ENCODE measurements around the gene CCHCR1.

Gene CCHCR1

GRCh38 chr6:31112478-31112877, 45.1 kb downstream of the CCHCR1 start, which contains the start of gene C6orf15:
TSS of gene C6orf15 (minus strand) at chr6:31112575. CDS start at chr6:31112555, 20 bp downstream.
- FAIRE-seq (no peak), DNase-seq (ENCODE audit: insufficient read length, low spot score) (no peak)
- TF ChIP-seq POLR2AphosphoS5 (IDR thresholded peaks at IDR 0.05; ENCODE audit: low read depth, low read length) (no peak), POU2F2 (IDR thresholded peaks at IDR 0.05; ENCODE audit: low read depth, low read length) (no peak), SPI1 (IDR thresholded peaks at IDR 0.05; ENCODE audit: low read depth, low read length) (no peak), TAF1 (IDR thresholded peaks at IDR 0.05; ENCODE audit: low read depth, low read length) (no peak), PAX5 (IDR thresholded peaks at IDR 0.05; ENCODE audit: insufficient read depth, low read length, severe bottlenecking) (no peak), POLR2A (IDR thresholded peaks at IDR 0.05; ENCODE audit: low read depth, low read length) (no peak)

DNA sequence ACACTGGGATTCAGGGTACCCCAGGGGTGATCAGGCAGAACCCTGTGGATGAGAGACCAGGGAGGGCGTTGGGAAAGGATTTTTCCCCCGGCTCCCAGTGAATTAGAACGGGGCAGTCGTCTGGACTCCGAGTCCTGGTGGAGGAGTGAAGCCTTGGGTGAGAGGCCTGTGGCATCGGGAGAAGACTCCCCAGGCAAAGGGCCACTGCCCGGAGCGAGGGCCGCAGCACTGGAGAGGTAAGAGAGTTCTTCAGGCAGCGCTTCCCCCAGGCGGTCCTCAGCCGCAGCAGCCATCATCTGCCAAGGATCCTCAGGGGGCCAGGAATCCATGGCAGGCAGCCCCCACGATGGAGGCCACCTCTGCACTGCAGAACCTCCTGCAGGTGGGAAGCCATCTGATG, 45.9 kb downstream of the CCHCR1 start:
- no peak for FAIRE-seq
- no peak for TF ChIP-seq POLR2A (IDR thresholded peaks at IDR 0.05; ENCODE audit: low read depth, low read length)
- no peak for TF ChIP-seq PAX5 (IDR thresholded peaks at IDR 0.05; ENCODE audit: insufficient read depth, low read length, severe bottlenecking)
- TF ChIP-seq POLR2AphosphoS5 (IDR thresholded peaks at IDR 0.05; ENCODE audit: low read depth, low read length), result no peak
- TF ChIP-seq TAF1 (IDR thresholded peaks at IDR 0.05; ENCODE audit: low read depth, low read length), result no peak
- TF ChIP-seq POU2F2 (IDR thresholded peaks at IDR 0.05; ENCODE audit: low read depth, low read length), result no peak
- TF ChIP-seq SPI1 (IDR thresholded peaks at IDR 0.05; ENCODE audit: low read depth, low read length), result no peak
- no peak for DNase-seq (ENCODE audit: insufficient read length, low spot score)

GRCh38 chr6:31110825-31111582, 46.6 kb downstream of the CCHCR1 start:
- no peak for FAIRE-seq
- DNase-seq (ENCODE audit: insufficient read length, low spot score), result no peak
- TF ChIP-seq TAF1 (IDR thresholded peaks at IDR 0.05; ENCODE audit: low read depth, low read length) (no peak), SPI1 (IDR thresholded peaks at IDR 0.05; ENCODE audit: low read depth, low read length) (no peak), POLR2AphosphoS5 (IDR thresholded peaks at IDR 0.05; ENCODE audit: low read depth, low read length) (no peak), POLR2A (IDR thresholded peaks at IDR 0.05; ENCODE audit: low read depth, low read length) (no peak), POU2F2 (IDR thresholded peaks at IDR 0.05; ENCODE audit: low read depth, low read length) (no peak), PAX5 (IDR thresholded peaks at IDR 0.05; ENCODE audit: insufficient read depth, low read length, severe bottlenecking) (no peak)

DNA sequence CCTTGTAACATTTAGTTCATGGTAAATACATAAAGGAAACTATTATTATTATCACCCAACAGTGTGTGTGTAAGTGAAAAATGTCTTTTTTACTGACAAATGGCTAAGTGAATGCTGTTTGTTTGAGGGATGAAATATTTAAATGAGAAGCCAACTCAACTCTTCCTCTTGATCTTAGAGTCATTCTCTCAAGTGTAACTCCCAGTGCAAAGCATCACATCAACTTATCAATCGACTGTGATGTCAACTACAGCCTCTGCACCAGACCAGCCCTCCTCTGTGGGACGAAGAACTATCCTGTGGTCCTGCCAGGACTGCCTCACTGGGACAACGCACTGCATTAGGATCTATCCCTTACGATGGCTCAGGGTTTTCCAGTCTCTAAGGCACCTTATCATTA, 50.5 kb downstream of the CCHCR1 start:
- no peak for TF ChIP-seq SPI1 (IDR thresholded peaks at IDR 0.05; ENCODE audit: low read depth, low read length)
- no peak for TF ChIP-seq TAF1 (IDR thresholded peaks at IDR 0.05; ENCODE audit: low read depth, low read length)
- no peak for TF ChIP-seq PAX5 (IDR thresholded peaks at IDR 0.05; ENCODE audit: insufficient read depth, low read length, severe bottlenecking)
- TF ChIP-seq POU2F2 (IDR thresholded peaks at IDR 0.05; ENCODE audit: low read depth, low read length), result no peak
- no peak for TF ChIP-seq POLR2A (IDR thresholded peaks at IDR 0.05; ENCODE audit: low read depth, low read length)
- TF ChIP-seq POLR2AphosphoS5 (IDR thresholded peaks at IDR 0.05; ENCODE audit: low read depth, low read length), result no peak
- DNase-seq (ENCODE audit: insufficient read length, low spot score) (no peak), FAIRE-seq (no peak)

DNA sequence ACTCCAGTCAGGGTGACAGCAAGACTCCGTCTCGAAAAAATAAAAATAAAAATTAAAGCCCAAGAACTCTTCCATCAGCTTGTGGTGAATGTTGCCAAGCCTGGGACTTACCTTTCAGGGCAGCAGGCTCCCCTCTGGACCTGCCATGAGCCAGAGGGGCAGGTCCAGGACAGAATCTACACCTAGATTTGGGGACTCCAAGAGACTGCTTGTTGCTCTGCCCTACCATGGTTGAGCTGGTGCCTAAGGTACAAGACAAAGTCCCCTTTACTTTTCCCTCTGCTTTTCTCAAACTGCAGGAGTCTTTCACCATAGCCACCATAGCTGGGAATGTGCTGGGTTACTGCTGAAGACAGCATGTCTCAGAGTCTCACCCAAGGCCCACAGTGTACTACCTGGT, 54.5 kb downstream of the CCHCR1 start:
- no peak for TF ChIP-seq POLR2AphosphoS5 (IDR thresholded peaks at IDR 0.05; ENCODE audit: low read depth, low read length)
- TF ChIP-seq POU2F2 (IDR thresholded peaks at IDR 0.05; ENCODE audit: low read depth, low read length), result no peak
- no peak for TF ChIP-seq POLR2A (IDR thresholded peaks at IDR 0.05; ENCODE audit: low read depth, low read length)
- TF ChIP-seq SPI1 (IDR thresholded peaks at IDR 0.05; ENCODE audit: low read depth, low read length), result no peak
- no peak for FAIRE-seq
- DNase-seq (ENCODE audit: insufficient read length, low spot score), result no peak

DNA sequence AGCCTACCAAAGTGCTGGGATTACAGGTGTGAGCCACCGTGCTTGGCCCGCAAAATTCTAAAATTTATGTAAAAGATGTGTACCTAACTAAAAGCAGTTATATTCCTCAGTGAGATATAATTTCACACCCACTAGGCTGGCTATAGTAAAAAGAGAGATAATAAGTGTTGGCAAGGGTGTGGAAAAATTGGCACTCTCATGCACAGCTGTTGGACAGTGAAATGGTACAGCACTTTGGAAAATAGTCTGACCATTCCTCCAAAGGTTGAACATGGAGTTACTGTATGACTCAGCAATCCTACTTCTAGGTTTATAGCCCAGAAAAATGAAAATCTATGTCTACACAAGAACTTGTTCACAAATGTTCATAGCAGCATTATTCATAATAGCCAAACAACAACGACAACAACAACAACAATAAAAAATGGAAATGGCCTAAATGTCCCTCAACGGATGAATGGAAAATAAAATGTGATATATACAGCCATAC, 59.1 kb downstream of the CCHCR1 start:
- no peak for TF ChIP-seq POU2F2 (IDR thresholded peaks at IDR 0.05; ENCODE audit: low read depth, low read length)
- TF ChIP-seq PAX5 (IDR thresholded peaks at IDR 0.05; ENCODE audit: insufficient read depth, low read length, severe bottlenecking), result no peak
- TF ChIP-seq POLR2A (IDR thresholded peaks at IDR 0.05; ENCODE audit: low read depth, low read length), result no peak
- no peak for TF ChIP-seq TAF1 (IDR thresholded peaks at IDR 0.05; ENCODE audit: low read depth, low read length)
- no peak for TF ChIP-seq SPI1 (IDR thresholded peaks at IDR 0.05; ENCODE audit: low read depth, low read length)
- TF ChIP-seq POLR2AphosphoS5 (IDR thresholded peaks at IDR 0.05; ENCODE audit: low read depth, low read length), result no peak
- no peak for FAIRE-seq
- no peak for DNase-seq (ENCODE audit: insufficient read length, low spot score)

- TF ChIP-seq POLR2A (IDR thresholded peaks at IDR 0.05; ENCODE audit: low read depth, low read length) (no peak), SPI1 (IDR thresholded peaks at IDR 0.05; ENCODE audit: low read depth, low read length) (no peak), PAX5 (IDR thresholded peaks at IDR 0.05; ENCODE audit: insufficient read depth, low read length, severe bottlenecking) (no peak), POLR2AphosphoS5 (IDR thresholded peaks at IDR 0.05; ENCODE audit: low read depth, low read length) (no peak), TAF1 (IDR thresholded peaks at IDR 0.05; ENCODE audit: low read depth, low read length) (no peak), POU2F2 (IDR thresholded peaks at IDR 0.05; ENCODE audit: low read depth, low read length) (no peak)
- no peak for DNase-seq (ENCODE audit: insufficient read length, low spot score)
- FAIRE-seq, result no peak
These were observed 60.9 kb downstream of the CCHCR1 start for GRCh38 chr6:31096656-31097055.

DNA sequence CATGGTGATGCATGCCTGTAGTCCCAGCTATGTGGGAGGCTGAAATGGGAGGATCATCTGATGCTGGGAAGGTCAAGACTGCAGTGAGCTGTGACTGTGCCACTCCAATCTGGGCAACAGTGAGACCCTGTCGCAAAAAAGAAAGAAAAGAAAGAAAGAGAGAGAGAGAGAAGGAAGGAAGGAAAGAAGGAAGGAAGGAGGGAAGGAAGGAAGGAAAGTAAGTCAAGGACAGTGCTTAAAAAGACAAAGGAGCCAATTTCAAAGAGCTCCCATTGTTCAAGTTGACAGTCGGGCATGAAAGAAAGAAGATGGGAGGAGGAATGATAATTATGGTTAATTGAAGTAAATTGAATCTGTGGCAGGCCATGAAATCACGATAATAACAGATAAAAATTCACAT, 61.4 kb downstream of the CCHCR1 start:
- FAIRE-seq (no peak), DNase-seq (ENCODE audit: insufficient read length, low spot score) (no peak)
- TF ChIP-seq POLR2AphosphoS5 (IDR thresholded peaks at IDR 0.05; ENCODE audit: low read depth, low read length) (no peak), POLR2A (IDR thresholded peaks at IDR 0.05; ENCODE audit: low read depth, low read length) (no peak), TAF1 (IDR thresholded peaks at IDR 0.05; ENCODE audit: low read depth, low read length) (no peak), PAX5 (IDR thresholded peaks at IDR 0.05; ENCODE audit: insufficient read depth, low read length, severe bottlenecking) (no peak), SPI1 (IDR thresholded peaks at IDR 0.05; ENCODE audit: low read depth, low read length) (no peak), POU2F2 (IDR thresholded peaks at IDR 0.05; ENCODE audit: low read depth, low read length) (no peak)

GRCh38 chr6:31094389-31094881, 63.2 kb downstream of the CCHCR1 start:
- no peak for DNase-seq (ENCODE audit: insufficient read length, low spot score)
- no peak for FAIRE-seq
- TF ChIP-seq SPI1 (IDR thresholded peaks at IDR 0.05; ENCODE audit: low read depth, low read length), result no peak
- no peak for TF ChIP-seq POU2F2 (IDR thresholded peaks at IDR 0.05; ENCODE audit: low read depth, low read length)
- no peak for TF ChIP-seq POLR2AphosphoS5 (IDR thresholded peaks at IDR 0.05; ENCODE audit: low read depth, low read length)
- TF ChIP-seq POLR2A (IDR thresholded peaks at IDR 0.05; ENCODE audit: low read depth, low read length), result no peak
- TF ChIP-seq PAX5 (IDR thresholded peaks at IDR 0.05; ENCODE audit: insufficient read depth, low read length, severe bottlenecking), result no peak
- TF ChIP-seq TAF1 (IDR thresholded peaks at IDR 0.05; ENCODE audit: low read depth, low read length), result no peak
